Spleen (tissue), 11 donors: ENCODE measurements around the gene SDSL. TPM values are rescaled to one million over a fixed set of nuclear protein-coding genes. Genes with fewer than 3 reads are reported as not detected.

Experiments
- DNase-seq: peaks from one replicate; pipeline ENCODE4 v3.0.0-alpha.2; 2020
- H3K27ac ChIP-seq, 8 donors: fragments of 200-600 bp; sonication (generic) in 7 of 8; 1 replicate in 4 of 8; 2 replicates in 4 of 8; pipeline versions ENCODE4 v1.5.0 to v1.8.0; 2016 to 2021; ENCODE audit warnings: inconsistent platforms in 4 of 8, mild to moderate bottlenecking in 4 of 8, moderate library complexity in 1 of 8
- H3K27me3 ChIP-seq, 7 donors: fragments of 200-600 bp; sonication (generic) in 6 of 7; replicated peaks in 1 of 7; 1 replicate in 4 of 7; 2 replicates in 3 of 7; pipeline versions ENCODE4 v1.5.0 to v1.8.0; 2016 to 2021; ENCODE audit warnings: inconsistent platforms in 3 of 7, mild to moderate bottlenecking in 1 of 7
- H3K36me3 ChIP-seq, 6 donors: fragments of 200-600 bp; sonication (generic) in 5 of 6; 1 replicate in 4 of 6; 2 replicates in 2 of 6; pipeline versions ENCODE4 v1.5.0 to v1.8.0; 2016 to 2021; ENCODE audit warnings: inconsistent platforms in 2 of 6
- H3K4me1 ChIP-seq, 6 donors: fragments of 200-600 bp; sonication (generic) in 5 of 6; 1 replicate in 3 of 6; 2 replicates in 3 of 6; pipeline versions ENCODE4 v1.5.0 to v1.8.0; 2016 to 2021; ENCODE audit warnings: inconsistent platforms in 3 of 6
- H3K4me3 ChIP-seq, 8 donors: fragments of 200-600 bp; sonication (generic) in 7 of 8; 1 replicate in 4 of 8; 2 replicates in 4 of 8; pipeline versions ENCODE4 v1.5.0 to v1.8.0; 2016 to 2021; ENCODE audit warnings: inconsistent platforms in 4 of 8, mild to moderate bottlenecking in 4 of 8, moderate library complexity in 2 of 8
- H3K9me3 ChIP-seq, 8 donors: fragments of 200-600 bp; sonication (generic) in 7 of 8; 1 replicate in 4 of 8; 2 replicates in 4 of 8; pipeline versions ENCODE4 v1.5.0 to v1.8.0; 2016 to 2021; ENCODE audit warnings: inconsistent platforms in 4 of 8
- POLR2A ChIP-seq, 3 donors: fragments of 450-650 bp; IDR thresholded peaks; one replicate each; pipeline ENCODE4 v1.5.1; 2017; ENCODE audit warnings: antibody characterized with exemption in 3 of 3, mild to moderate bottlenecking in 1 of 3
- POLR2AphosphoS5 ChIP-seq, 3 donors: sonication (generic); formaldehyde crosslinking; IDR thresholded peaks; one replicate each; pipeline ENCODE4 v1.5.1; 2017; ENCODE audit warnings: antibody characterized with exemption in 3 of 3
- WGBS, 5 donors: extraction: QIAGEN DNeasy Blood & Tissue Kit in 3 of 5; methylation state at CpG; one replicate each; pipeline versions ENCODE4 v1.1.5 to v1.1.7; 2013 to 2018; 5-methylcytosine and 5-hydroxymethylcytosine counted together
- intact Hi-C: fragments of 100-400 bp; cut with DNase I; formaldehyde crosslinking; loops from one replicate; pipeline ENCODE4 v1.15.0; 2023; ENCODE audit warnings: low total_unique reads
- polyA plus RNA-seq, 3 donors: library from polyadenylated mRNA; stranded (reverse); fragments of 200-250 nt; gene quantifications; one replicate each; pipeline ENCODE4 v1.2.1, GENCODE V29; 2013
- total RNA-seq, 7 donors: library from RNA; depleted of rRNA in 3 of 7; stranded (reverse); fragments of >200 nt in 3 of 7; fragmentation: NEBNext Ultra II Directional in 4 of 7; extraction: Animal tissue kit (Norgen Biotek cat#: 25700) in 4 of 7; gene quantifications; one replicate each; pipeline versions ENCODE4 v1.1.0 to v1.2.1, GENCODE V29; 2016 to 2021
- TF ChIP-seq, protein P1 (sequence below), 11 experiments: fragments of 200-600 bp in 7 of 11; fragments of 450-650 bp in 4 of 11; sonication (generic) in 4 of 11; IDR thresholded peaks in 8 of 11; conservative IDR thresholded peaks in 3 of 11; 1 replicate in 7 of 11; 2 replicates in 4 of 11; pipeline versions ENCODE4 v1.4.0 to v1.8.0; 2016 to 2021; ENCODE audit warnings: antibody characterized with exemption in 11 of 11, inconsistent platforms in 4 of 11, mild to moderate bottlenecking in 1 of 11
- donor health status: healthy with polysubstance abuse.
- donor health status: DM: no; HTN: no; CAD: no; lungs with moderate emphysema.
- donor health status: DM: no; HTN: no; CAD: no.
- donor health status: Bipolar disorder and iron deficiency.
- donor health status: healthy.
- donor health status: DM: no; HTN: no; CAD: no.
- donor health status: DM: yes; HTN: yes; CAD: no.

Gene SDSL
- total and polyA plus RNA-seq, 10 donors = 2.0 to 12.1 (median 5.2) TPM

DNA sequence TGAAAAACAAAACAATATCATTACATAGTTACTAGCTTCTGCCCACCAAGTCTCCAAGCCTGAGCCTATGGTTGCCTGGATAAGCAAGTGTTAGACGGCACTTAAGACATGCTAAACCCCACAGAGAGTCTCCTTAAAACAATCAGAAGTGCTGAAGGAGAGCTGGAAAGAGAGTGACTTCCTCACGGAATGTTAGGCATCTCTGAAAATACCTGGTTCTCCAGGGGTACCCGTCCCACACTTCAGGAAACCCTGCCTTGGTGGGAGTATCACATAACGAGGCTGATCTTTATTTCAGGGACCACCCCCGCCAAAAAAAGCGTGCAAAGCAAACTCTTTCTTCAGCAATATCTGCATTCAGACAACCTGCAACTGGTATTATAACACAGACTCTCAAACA, 31.1 kb downstream of the SDSL start:
- 40 to 49% (median 43%) methylated on average over 6 of the region's 6 CpGs for WGBS, 5 donors
- TF ChIP-seq POLR2A (IDR thresholded peaks at IDR 0.05) (no peak), POLR2AphosphoS5 (IDR thresholded peaks at IDR 0.05) (no peak)
- TF ChIP-seq, protein P1, sequence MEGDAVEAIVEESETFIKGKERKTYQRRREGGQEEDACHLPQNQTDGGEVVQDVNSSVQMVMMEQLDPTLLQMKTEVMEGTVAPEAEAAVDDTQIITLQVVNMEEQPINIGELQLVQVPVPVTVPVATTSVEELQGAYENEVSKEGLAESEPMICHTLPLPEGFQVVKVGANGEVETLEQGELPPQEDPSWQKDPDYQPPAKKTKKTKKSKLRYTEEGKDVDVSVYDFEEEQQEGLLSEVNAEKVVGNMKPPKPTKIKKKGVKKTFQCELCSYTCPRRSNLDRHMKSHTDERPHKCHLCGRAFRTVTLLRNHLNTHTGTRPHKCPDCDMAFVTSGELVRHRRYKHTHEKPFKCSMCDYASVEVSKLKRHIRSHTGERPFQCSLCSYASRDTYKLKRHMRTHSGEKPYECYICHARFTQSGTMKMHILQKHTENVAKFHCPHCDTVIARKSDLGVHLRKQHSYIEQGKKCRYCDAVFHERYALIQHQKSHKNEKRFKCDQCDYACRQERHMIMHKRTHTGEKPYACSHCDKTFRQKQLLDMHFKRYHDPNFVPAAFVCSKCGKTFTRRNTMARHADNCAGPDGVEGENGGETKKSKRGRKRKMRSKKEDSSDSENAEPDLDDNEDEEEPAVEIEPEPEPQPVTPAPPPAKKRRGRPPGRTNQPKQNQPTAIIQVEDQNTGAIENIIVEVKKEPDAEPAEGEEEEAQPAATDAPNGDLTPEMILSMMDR (IDR thresholded peaks at IDR 0.05 in 8 of 11, conservative IDR thresholded peaks at IDR 0.05 in 3 of 11) = no peak
- intact Hi-C loops = no loop called here

DNA sequence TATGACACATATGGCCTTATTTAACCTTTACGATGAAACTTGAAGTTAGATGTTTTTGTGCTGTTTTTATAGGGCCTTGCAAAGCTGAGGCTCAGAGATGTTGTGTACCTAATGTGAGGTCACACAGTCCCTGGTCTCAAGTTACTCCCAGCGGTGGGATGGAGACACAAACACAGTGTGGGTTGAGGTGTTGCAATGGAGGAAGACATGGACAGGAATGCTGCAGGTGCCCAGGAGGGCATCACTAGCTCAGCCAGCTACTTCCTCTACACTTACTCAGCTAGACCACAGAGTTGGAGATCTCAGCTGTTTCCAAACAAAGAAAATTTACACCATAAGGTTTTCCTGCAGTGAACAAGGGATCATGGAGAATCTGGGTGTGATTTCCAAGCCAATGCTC, 34.0 kb downstream of the SDSL start:
- no peak for DNase-seq
- no peaks in the 10 kb centered on the region for H3K4me1 ChIP-seq
- no peaks in the 10 kb centered on the region for H3K36me3 ChIP-seq
- H3K9me3 ChIP-seq = no peaks in the 10 kb centered on the region
- TF ChIP-seq, protein P1 (IDR thresholded peaks at IDR 0.05 in 8 of 11, conservative IDR thresholded peaks at IDR 0.05 in 3 of 11) = no peak
- no peak for TF ChIP-seq POLR2A (IDR thresholded peaks at IDR 0.05)
- no peak for TF ChIP-seq POLR2AphosphoS5 (IDR thresholded peaks at IDR 0.05)
- H3K27me3 ChIP-seq = peaks cover 0 to 75% (median 0%) of the 10 kb centered on the region in 7 donors
- 69 to 87% (median 73%) methylated on average over 2 of the region's 2 CpGs for WGBS, 5 donors
- no peak overlapping the region for H3K4me3 ChIP-seq
- H3K27ac ChIP-seq = no peak overlapping the region
- intact Hi-C loops = no loop called here

More for the DNA sequence above, 31.1 kb downstream of the SDSL start:
- H3K4me1 ChIP-seq = no peaks in the 10 kb centered on the region
- DNase-seq = no peak
- H3K27ac ChIP-seq = no peak overlapping the region
- peaks cover 0 to 59% (median 0%) of the 10 kb centered on the region in 7 donors for H3K27me3 ChIP-seq
- H3K36me3 ChIP-seq = no peaks in the 10 kb centered on the region
- no peaks in the 10 kb centered on the region for H3K9me3 ChIP-seq
- no peak overlapping the region for H3K4me3 ChIP-seq

DNA sequence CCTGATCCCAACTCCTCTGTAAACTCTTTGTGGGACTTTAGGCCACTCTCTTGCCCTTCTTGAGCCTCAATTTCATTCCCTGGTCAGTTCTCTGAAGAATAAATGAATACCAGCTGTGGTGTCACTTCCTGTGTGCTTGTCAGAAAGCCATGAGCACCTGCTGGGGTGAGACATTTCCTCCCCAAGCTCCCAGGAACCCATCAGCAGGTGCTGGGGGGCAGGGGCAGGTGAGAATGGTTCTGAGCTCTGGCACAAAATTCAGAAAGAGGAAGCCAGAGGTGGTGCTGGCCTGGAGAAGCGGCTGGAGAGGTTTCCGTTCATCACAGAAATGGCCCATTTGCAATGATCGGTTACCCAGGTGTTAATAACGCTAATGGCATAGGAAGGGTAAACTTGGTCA, 34.6 kb downstream of the SDSL start:
- no peak overlapping the region for H3K4me3 ChIP-seq
- TF ChIP-seq POLR2AphosphoS5 (IDR thresholded peaks at IDR 0.05) (no peak), POLR2A (IDR thresholded peaks at IDR 0.05) (no peak)
- TF ChIP-seq, protein P1 (IDR thresholded peaks at IDR 0.05 in 8 of 11, conservative IDR thresholded peaks at IDR 0.05 in 3 of 11) = no peak
- no peaks in the 10 kb centered on the region for H3K4me1 ChIP-seq
- WGBS, 5 donors = 49 to 64% (median 55%) methylated on average over 4 of the region's 4 CpGs
- no peak for DNase-seq
- H3K36me3 ChIP-seq = no peaks in the 10 kb centered on the region
- no peak overlapping the region for H3K27ac ChIP-seq
- no peaks in the 10 kb centered on the region for H3K9me3 ChIP-seq
- intact Hi-C loops = no loop called here
- H3K27me3 ChIP-seq = peaks cover 0 to 81% (median 5%) of the 10 kb centered on the region in 7 donors

DNA sequence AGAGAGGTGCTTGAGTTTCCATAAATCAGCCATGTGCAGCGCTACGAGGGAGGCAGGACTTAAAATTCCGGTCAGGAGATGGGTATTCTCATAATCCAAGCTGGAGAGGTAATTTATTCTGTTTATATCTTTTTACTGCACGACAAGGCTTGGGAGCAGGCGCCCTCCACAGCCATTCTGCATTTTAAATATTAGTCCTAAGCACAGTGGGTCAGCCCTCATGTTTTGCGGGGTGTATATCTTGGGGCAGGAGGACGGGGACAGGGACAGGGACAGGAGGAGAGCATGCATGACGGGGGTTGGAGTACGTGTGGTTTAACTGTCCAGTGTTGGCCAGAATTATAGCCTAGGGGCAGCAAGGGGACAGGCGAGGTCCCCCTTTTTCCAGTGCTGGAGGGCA, 35.0 kb downstream of the SDSL start:
- Histone ChIP-seq H3K9me3 (no peaks in the 10 kb centered on the region), H3K4me3 (no peak overlapping the region), H3K36me3 (no peaks in the 10 kb centered on the region), H3K27ac (no peak overlapping the region), H3K27me3 (peaks cover 0 to 85% (median 9%) of the 10 kb centered on the region in 7 donors), H3K4me1 (peaks cover 0 to 3% (median 2%) of the 10 kb centered on the region in 6 donors)
- DNase-seq = no peak
- 57 to 70% (median 69%) methylated on average over 10 of the region's 10 CpGs for WGBS, 5 donors
- intact Hi-C loops = no loop called here
- TF ChIP-seq, protein P1 (IDR thresholded peaks at IDR 0.05 in 8 of 11, conservative IDR thresholded peaks at IDR 0.05 in 3 of 11) = no peak
- TF ChIP-seq POLR2AphosphoS5 (IDR thresholded peaks at IDR 0.05) = no peak
